ENCODE data around the gene DHRS7B. TPM values are rescaled to one million over a fixed set of nuclear protein-coding genes. Genes with fewer than 3 reads are reported as not detected.
"Not testable (repeated sequence)": the region's sequence is repeated elsewhere in the genome, so short reads cannot be mapped to it uniquely, and the experiment has no call there.

The DHRS7B gene
- total RNA-seq, 6 experiments from 2014 or later = 10.1 to 34.2 (median 14.8) TPM

- 68% methylated on average over 2 of the region's 3 CpGs for WGBS (ENCODE audit: insufficient coverage, low coverage, low lambda C conversion rate, missing lambda C conversion rate)
- H3K4me1 ChIP-seq = no peaks in the 10 kb centered on the region
- no peak overlapping the region for H3K4me3 ChIP-seq
- ATAC-seq (no peak), DNase-seq (no peak)
- H3K36me3 ChIP-seq = no peaks in the 10 kb centered on the region
- H3K27ac ChIP-seq = no peak overlapping the region
- intact Hi-C loops (cut with DNase I) = no loop called here
- H3K27me3 ChIP-seq = no peaks in the 10 kb centered on the region
- H3K9me3 ChIP-seq = no peaks in the 10 kb centered on the region
- TF ChIP-seq, protein P1, sequence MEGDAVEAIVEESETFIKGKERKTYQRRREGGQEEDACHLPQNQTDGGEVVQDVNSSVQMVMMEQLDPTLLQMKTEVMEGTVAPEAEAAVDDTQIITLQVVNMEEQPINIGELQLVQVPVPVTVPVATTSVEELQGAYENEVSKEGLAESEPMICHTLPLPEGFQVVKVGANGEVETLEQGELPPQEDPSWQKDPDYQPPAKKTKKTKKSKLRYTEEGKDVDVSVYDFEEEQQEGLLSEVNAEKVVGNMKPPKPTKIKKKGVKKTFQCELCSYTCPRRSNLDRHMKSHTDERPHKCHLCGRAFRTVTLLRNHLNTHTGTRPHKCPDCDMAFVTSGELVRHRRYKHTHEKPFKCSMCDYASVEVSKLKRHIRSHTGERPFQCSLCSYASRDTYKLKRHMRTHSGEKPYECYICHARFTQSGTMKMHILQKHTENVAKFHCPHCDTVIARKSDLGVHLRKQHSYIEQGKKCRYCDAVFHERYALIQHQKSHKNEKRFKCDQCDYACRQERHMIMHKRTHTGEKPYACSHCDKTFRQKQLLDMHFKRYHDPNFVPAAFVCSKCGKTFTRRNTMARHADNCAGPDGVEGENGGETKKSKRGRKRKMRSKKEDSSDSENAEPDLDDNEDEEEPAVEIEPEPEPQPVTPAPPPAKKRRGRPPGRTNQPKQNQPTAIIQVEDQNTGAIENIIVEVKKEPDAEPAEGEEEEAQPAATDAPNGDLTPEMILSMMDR (IDR thresholded peaks at IDR 0.05) = no peak
- TF ChIP-seq POLR2A (IDR thresholded peaks at IDR 0.05) = no peak
These were observed 20.4 kb upstream of the DHRS7B start for GRCh38 chr17:21106316-21106715.

DNA sequence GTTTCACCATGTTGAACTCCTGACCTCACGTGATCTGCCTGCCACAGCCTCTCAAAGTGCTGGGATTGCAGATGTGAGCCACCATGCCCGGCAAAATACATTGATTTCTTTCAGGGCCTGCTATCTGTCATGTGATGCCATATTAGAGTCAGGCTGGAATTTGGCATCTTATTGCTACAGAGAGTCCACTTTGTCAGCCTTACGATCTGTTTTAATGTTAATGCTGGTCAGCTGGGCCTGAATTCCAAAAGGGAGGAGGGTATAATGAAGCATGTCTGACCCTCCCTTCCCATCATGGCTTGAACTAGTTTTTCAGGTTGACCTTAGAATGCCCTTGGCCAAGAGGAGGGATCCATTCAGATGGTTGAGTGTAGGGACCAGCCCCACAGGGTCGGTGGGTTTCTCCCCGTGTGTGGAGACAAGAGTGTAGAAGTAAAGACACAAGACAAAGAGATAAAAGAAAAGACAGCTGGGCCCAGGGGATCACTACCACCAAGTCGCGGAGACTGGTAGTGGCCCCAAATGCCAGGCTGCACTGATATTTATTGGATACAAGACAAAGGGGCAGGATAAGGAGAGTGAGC lies 19.6 kb upstream of the DHRS7B start:
- H3K27me3 ChIP-seq; H3K27ac ChIP-seq; ATAC-seq; DNase-seq; H3K4me1 ChIP-seq; H3K36me3 ChIP-seq; H3K4me3 ChIP-seq; H3K9me3 ChIP-seq; intact Hi-C loops (cut with DNase I): not testable (repeated sequence)
- 61% methylated on average over 7 of the region's 7 CpGs for WGBS (ENCODE audit: insufficient coverage, low coverage, low lambda C conversion rate, missing lambda C conversion rate)

DNA sequence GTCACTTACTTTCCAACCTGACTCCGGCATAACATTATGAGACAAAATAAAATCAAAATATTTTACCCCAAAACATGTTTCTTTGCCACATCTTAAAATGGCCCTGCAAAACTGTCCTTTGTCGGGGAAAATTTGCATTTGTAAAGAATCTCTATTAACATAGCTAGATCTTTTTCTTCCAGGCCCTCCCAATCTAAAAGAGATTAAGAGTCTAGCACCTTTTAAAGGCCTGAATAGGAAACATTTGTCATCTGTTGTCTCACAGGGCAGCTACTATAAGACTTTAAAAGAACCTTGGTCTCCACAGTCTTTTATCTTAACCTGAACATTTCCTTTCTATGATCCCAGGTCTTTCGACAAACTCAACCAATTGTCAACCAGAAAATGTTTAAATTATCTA lies 18.1 kb upstream of the DHRS7B start:
- no peak overlapping the region for H3K27ac ChIP-seq
- WGBS (ENCODE audit: insufficient coverage, low coverage, low lambda C conversion rate, missing lambda C conversion rate) = 75% methylated on average over 3 of the region's 3 CpGs
- no peaks in the 10 kb centered on the region for H3K36me3 ChIP-seq
- no peak for ATAC-seq
- H3K4me1 ChIP-seq = no peaks in the 10 kb centered on the region
- no peak overlapping the region for H3K4me3 ChIP-seq
- TF ChIP-seq POLR2A (IDR thresholded peaks at IDR 0.05) = no peak
- TF ChIP-seq, protein P1 (IDR thresholded peaks at IDR 0.05) = no peak
- H3K27me3 ChIP-seq = no peaks in the 10 kb centered on the region
- intact Hi-C loops (cut with DNase I) = no loop called here
- no peaks in the 10 kb centered on the region for H3K9me3 ChIP-seq
- DNase-seq = no peak

DNA sequence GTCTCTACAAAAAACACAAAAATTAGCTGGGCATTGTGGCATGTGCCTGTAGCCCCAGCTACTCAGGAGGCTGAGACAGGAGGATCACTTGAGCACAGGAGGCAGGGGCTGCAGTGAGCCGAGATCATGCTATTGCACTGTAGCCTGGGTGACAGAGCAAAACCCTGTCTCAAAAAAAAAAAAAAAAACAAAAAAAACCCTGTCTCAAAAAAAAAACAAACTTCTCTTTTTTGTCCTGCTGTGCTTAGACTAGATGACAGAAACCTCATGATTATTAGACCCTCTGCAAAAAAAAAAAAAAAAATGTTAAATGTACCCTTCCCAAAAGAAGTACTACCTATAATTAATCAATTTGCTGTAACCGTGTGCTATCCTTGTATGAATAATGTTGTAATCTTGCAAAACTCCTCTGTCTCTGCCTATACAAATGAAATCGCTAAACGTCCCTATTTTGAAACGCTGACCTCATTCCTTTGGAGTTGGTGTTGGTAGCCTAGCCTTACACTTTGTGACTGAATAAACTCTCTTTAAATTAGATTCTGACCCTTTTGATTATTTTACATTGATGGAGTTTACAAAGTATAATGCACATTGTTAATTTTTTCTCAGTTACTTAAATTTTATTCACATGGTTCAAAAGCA lies 13.6 kb upstream of the DHRS7B start:
- no peak overlapping the region for H3K27ac ChIP-seq
- no peak for ATAC-seq
- intact Hi-C loops (cut with DNase I) = loop anchor here in 1 of 2 donors (10.0 kb wide), 1 partner anchor 162 kb away; no protein-coding TSS in a partner anchor
- H3K27me3 ChIP-seq = no peaks in the 10 kb centered on the region
- TF ChIP-seq, protein P1 (IDR thresholded peaks at IDR 0.05) = no peak
- TF ChIP-seq POLR2A (IDR thresholded peaks at IDR 0.05) = no peak
- H3K4me1 ChIP-seq = no peaks in the 10 kb centered on the region
- no peak overlapping the region for H3K4me3 ChIP-seq
- DNase-seq = no peak
- no peaks in the 10 kb centered on the region for H3K36me3 ChIP-seq
- no peaks in the 10 kb centered on the region for H3K9me3 ChIP-seq
- WGBS (ENCODE audit: insufficient coverage, low coverage, low lambda C conversion rate, missing lambda C conversion rate) = 32% methylated on average over 5 of the region's 5 CpGs

- DNase-seq = no peak
- no peaks in the 10 kb centered on the region for H3K4me1 ChIP-seq
- H3K9me3 ChIP-seq = no peaks in the 10 kb centered on the region
- no peak for ATAC-seq
- no peak overlapping the region for H3K27ac ChIP-seq
- intact Hi-C loops (cut with DNase I) = loop anchor here in 1 of 2 donors (10.0 kb wide), 1 partner anchor 161 kb away; no protein-coding TSS in a partner anchor
- no peaks in the 10 kb centered on the region for H3K36me3 ChIP-seq
- no peak overlapping the region for H3K4me3 ChIP-seq
- TF ChIP-seq, protein P1 (IDR thresholded peaks at IDR 0.05) = no peak
- 30% methylated on average over 1 of the region's 1 CpG for WGBS (ENCODE audit: insufficient coverage, low coverage, low lambda C conversion rate, missing lambda C conversion rate)
- no peaks in the 10 kb centered on the region for H3K27me3 ChIP-seq
These were observed 13.0 kb upstream of the DHRS7B start for GRCh38 chr17:21113716-21114115.

DNA sequence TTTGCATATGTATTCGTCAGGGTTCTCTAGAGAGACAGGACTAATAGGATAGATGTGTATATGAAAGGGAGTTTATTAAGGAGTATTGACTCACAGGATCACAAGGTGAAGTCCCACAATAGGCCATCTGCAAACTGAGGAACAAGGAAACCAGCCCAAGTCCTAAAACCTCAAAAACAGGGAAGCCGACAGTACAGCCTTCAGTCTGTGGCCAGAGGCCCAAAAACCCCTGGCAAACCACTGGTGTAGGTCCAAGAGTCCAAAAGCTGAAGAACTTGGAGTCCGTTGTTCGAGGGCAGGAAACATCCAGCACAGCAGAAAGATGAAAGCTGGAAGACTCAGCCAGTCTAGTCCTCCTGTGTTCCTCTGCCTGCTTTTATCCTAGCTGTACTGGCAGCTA lies 12.0 kb upstream of the DHRS7B start:
- not testable (repeated sequence) for DNase-seq, H3K4me3 ChIP-seq, H3K27me3 ChIP-seq, H3K9me3 ChIP-seq, ATAC-seq, H3K27ac ChIP-seq, H3K36me3 ChIP-seq, H3K4me1 ChIP-seq
- WGBS (ENCODE audit: insufficient coverage, low coverage, low lambda C conversion rate, missing lambda C conversion rate) = 28% methylated on average over 4 of the region's 4 CpGs
- intact Hi-C loops (cut with DNase I) = loop anchor here in 1 of 2 donors (10.0 kb wide), 1 partner anchor 160 kb away; no protein-coding TSS in a partner anchor

Measured in right lobe of liver (tissue), 6 donors.